Left renal pelvis (tissue), 4 donors: ENCODE data around the gene PPP4R2. TPM values are rescaled to one million over a fixed set of nuclear protein-coding genes. Genes with fewer than 3 reads are reported as not detected.
A peak's percentile ranks its signal among the peaks of the same experiment; 100 is the strongest.

ENCODE experiments used
- DNase-seq, 4 donors: peaks; one replicate each; pipeline ENCODE4 v3.0.0-alpha.2; 2013; ENCODE audit warnings: low read depth in 4 of 4, low spot score in 3 of 4
- polyA plus RNA-seq, 4 donors: library from polyadenylated mRNA; unstranded; fragments of 120-200 nt; gene quantifications; one replicate each; pipeline ENCODE4 v1.2.1, GENCODE V29; 2013; ENCODE audit not compliant: insufficient read length in 4 of 4

The PPP4R2 gene
- polyA plus RNA-seq = 100 to 1,000 TPM in 1 of 4 donors, 10 to 100 TPM in 3; 83.7 to 105 (median 89.2) TPM

DNA sequence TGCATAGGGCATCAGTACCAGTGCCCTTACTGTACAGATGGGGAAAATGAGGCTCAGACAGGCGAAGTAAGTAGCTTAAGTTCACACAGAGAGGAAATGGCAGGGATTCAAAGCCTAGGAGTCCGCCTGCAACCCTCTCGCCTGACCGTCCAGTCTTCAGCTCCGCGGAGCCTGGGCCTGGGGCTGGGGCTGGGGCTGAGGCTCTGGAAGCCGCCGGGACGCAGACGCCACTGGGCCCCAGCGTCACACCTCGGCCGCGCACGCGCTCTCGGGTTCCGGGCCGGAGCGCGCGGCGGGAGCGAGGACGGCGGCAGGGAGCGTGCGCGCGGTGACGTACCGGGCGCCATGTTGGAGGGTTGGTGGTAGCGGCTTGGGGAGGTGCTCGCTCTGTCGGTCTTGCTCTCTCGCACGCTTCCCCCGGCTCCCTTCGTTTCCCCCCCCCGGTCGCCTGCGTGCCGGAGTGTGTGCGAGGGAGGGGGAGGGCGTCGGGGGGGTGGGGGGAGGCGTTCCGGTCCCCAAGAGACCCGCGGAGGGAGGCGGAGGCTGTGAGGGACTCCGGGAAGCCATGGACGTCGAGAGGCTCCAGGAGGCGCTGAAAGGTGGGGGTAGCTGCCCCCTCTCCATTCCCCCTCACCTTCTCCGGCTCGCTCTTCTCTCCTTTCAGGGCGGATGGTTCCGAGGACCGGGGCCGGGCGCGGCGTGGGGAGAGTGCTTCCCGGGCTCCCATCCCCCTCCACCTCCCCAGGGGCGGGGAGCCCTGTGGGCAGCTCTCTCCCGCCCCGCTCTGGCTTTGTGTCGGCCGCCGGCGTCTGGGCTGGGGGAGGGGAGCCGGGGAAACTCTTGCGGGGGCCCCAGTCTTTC is at the start of gene PPP4R2:
PPP4R2 (plus strand) TSS at position 339 of the 861 bp plus-strand sequence; CDS start at position 566, 227 bp downstream.
- peak; percentile 63 to 80 (median 76) for DNase-seq

DNA sequence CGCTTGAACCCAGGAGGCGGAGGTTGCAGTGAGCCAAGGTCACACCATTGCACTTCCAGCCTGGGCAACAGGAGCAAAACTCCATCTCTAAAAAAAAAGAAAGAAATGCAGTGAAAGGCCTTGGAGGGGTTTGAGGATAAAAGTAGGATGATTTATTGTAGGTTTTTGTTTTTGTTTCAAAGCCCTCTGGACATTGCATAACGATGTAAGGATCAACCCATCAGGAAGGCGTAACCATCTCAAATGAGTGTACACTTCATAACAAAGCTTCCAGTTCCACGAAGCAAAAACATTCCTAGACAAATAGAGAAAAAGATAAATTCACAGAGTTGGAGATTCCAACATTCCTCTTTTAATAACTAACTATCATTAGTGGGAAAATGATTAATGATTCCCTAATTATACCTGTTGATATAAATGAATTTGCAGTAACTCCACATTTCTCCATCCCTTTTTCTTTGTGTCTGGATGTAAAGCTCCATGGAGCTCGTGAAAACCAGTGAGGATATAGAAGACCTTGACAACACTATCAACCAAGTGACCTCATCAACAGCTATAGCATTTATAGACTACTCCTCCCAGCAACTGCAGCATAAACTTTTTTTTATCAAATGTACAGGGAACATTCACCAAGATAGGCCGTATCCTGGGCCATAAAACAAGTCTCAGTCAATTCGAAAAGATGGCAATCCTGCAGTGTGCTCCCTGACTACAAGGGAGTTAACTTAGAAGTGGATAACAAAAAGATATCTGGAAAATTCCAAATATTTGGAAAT is 48.7 kb upstream of the PPP4R2 start:
- DNase-seq = no peak

DNA sequence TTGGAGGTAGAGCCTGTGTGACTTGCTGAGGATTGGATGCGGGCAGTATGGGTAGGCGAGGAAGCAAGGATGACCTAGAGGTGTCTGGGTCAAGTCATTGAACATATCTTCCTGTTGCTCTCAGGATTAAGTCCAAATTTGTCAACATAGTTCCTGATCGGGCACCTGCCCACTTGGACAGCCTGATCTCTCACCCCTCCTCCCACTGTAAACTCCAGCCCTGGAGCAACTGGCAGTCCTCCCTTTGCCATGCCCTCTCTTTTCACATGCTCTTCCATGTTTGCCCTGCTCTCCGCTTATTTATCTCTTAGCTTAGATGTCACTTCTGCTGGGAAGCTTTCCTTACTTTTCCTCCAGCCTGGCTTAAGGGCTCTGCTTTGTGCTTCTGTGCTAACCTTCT is 47.6 kb upstream of the PPP4R2 start:
- DNase-seq = no peak

GRCh38 chr3:72950372-72950771 is 46.2 kb upstream of the PPP4R2 start:
- no peak for DNase-seq

DNA sequence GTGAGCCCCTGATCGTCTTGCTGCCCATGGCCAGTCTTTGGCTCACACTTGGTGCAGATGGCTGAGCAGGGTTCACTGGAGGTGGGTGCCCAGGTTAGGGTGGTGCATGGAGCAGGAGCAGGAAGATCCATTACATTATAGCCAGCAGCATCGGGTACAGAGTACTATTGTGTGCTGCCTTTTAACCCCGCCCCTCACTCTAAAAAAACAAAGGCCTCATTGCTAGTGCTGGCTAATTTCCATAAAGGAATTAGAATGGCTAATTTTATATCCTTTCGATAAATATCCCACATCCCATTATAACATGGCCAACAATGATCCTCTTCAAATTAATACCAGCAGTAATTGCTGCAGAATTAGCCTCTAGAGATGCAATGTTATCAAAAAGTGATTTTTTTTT is 45.8 kb upstream of the PPP4R2 start:
- DNase-seq = no peak

- no peak for DNase-seq
Observed at GRCh38 chr3:72951259-72951722, 45.3 kb upstream of the PPP4R2 start.

DNA sequence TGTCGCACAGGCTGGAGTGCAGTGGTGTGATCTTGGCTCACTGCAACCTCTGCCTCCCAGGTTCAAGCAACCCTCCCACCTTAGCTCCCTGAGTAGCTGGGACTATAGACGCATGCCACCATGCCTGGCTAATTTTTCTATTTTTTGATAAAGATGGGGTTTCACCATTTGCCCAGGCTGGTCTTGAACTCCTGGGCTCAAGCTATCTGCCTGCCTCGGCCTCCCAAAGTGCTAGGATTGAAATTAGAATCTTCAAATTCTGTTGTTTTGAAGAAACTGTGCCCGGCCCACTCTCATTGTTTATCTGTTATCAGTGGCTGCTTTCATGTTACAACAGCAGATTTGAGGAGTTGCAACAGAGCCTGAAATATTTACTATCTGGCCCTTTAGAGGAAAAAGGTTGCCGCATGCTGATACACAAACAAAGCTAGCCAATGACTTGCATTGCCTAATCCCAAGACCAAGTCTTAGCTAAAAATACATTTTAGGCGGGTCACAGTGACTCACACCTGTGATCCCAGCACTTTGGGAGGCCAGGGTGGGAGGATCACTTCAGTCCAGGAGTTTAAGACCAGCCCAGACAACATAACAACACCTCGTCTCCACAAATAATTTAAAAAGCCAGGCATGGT is 43.2 kb upstream of the PPP4R2 start:
- DNase-seq = no peak

GRCh38 chr3:72957297-72957696 is 39.3 kb upstream of the PPP4R2 start:
- DNase-seq = no peak

GRCh38 chr3:72959336-72959735 is 37.3 kb upstream of the PPP4R2 start:
- no peak for DNase-seq

- no peak for DNase-seq
Observed at GRCh38 chr3:72960812-72961518, 35.6 kb upstream of the PPP4R2 start.

DNA sequence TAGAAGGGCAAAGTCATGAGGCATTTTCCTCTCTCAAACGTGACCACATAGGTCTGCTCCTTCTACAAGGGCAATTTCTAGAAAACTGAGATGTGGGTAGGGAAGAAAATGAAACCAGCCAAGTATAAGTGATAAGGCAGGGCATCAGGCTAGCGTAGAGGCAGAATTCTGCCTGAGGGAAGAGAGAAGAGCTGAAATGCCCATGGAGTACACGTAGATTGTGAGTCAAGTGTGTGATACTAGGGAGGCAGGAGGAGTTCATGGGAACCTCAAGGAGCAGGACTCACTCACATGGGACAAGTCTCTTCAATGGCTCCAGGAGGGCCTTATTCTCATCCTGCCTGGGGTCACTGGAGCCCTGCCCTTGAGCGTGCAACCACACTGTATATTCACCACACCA is 34.9 kb upstream of the PPP4R2 start:
- DNase-seq = no peak

- no peak for DNase-seq
Observed at GRCh38 chr3:72962317-72962716, 34.3 kb upstream of the PPP4R2 start.

DNA sequence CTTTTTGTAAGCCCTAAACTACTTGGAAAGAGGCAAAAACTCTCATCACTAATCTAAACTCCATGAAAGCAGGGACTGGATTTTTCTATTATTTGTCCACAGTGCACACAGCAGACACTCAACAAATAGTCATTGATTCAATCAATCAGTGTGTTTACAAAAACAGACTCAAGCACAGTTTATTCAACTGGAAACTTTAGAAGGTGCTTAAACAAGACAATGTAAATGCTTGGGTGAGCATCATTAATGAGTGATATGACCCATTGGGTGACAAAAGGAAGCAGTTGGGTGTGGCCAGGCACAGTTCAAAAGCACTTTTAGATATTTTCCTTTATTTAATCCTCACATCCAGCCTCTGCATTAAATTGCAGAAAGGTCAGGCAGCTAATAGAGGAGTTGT is 32.0 kb upstream of the PPP4R2 start:
- no peak for DNase-seq

DNA sequence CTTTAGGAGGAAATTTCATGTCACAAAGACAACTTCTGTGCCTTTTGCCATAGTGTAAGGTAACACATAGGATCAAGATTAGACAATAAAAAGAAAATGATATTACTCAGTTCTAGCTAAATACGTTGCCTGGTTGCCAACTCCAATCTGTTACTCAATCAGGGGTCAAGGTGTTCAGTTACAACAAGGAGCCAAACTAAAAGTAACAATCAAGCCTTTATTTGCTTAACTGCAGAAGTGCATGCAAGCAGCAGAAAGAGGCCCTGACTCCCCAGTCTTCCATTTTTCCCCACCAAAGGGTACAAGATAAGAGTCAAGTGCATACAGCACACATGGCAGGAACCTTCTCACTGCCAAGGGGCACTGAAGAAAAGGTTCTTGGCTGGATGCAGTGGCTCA is 28.3 kb upstream of the PPP4R2 start:
- no peak for DNase-seq

DNA sequence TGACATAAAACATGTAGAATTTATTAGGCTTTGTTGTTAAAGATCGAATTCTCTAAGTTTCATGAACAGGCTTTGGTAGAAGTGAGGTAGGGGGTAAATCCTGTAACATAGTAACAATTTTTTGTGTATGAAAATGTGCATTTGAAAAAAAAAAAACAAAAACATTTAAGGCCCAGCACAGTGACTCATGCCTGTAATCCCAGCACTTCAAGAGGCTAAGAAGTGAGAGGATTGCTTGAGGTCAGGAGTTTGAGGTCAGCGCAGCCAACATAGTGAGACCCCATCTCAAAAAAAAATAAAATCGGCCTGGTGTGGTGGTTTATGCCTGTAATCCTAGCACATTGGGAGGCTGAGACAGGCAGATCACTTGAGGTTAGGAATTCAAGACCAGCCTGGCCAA is 26.8 kb upstream of the PPP4R2 start:
- DNase-seq = no peak

GRCh38 chr3:72970942-72971341 is 25.7 kb upstream of the PPP4R2 start:
- no peak for DNase-seq

GRCh38 chr3:72972706-72973030 is 23.9 kb upstream of the PPP4R2 start:
- no peak for DNase-seq

GRCh38 chr3:72973031-72973723 is 23.4 kb upstream of the PPP4R2 start:
- DNase-seq = no peak

DNA sequence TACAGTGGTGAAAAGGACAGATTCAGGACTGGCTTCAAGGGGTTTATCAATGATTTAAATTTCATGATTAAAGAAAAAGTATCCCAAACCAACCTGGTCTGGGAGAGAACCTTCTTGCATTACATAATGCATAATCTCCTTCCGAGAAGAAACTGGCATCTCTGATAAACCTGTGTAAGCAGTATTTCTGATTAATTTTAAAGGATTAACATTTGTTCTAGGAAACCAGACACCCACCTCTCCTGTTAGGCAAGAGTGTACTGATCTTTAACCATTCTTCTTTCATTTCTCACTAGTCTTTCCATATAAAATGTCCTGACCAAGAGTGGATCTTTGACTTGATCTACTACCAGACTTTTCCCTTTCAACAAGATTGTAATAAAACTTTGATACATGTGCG is 22.8 kb upstream of the PPP4R2 start:
- DNase-seq = no peak

DNA sequence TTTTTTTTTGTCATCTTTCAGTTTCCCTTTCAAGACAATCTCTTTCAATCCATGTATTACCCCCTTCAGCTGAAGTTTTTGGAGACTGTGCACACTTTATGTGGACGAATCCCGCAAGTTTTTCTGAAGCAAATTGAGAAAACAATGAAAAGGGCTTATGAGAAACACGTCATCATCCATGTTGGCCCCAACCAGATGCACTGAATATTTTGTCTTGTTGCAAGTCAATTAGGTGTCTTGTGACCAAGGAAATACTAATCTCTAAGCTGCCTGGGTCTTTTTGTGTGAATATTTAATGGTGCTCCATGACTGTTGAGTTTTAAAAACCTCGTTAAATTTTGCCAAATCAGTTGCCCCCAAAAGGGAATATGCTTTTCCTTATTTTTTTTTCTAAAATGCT is 21.7 kb upstream of the PPP4R2 start:
- DNase-seq = no peak
